NCI-H774 (cell line): ENCODE measurements around the gene FTH1.

Experiments used
- DNase-seq: peaks from one replicate; lab custom pipeline; 2025; lab: John Stamatoyannopoulos, UW

Gene FTH1

GRCh38 chr11:61914471-61915171 is 52.8 kb downstream of the FTH1 start:
- no peak for DNase-seq
